SJCRH30 (cell line): ENCODE results near the gene RNF150. TPM values are rescaled to one million over a fixed set of nuclear protein-coding genes. Genes with fewer than 3 reads are reported as not detected.

Source experiments
- DNase-seq, 2 experiments: peaks; one replicate each; pipeline ENCODE4 v3.0.0-alpha.2; 2015 to 2020
- H3K27ac ChIP-seq: fragments of 250-450 bp; sonication (Bioruptor Pico); 2 replicates; pipeline ENCODE4 v1.5.1; 2020; ENCODE audit warnings: mild to moderate bottlenecking, moderate library complexity
- H3K27me3 ChIP-seq: fragments of 250-450 bp; sonication (Bioruptor Pico); 2 replicates; pipeline ENCODE4 v1.5.1; 2020; ENCODE audit warnings: mild to moderate bottlenecking, moderate library complexity
- H3K36me3 ChIP-seq: fragments of 250-450 bp; sonication (Bioruptor Pico); 2 replicates; pipeline ENCODE4 v1.5.1; 2020; ENCODE audit warnings: mild to moderate bottlenecking, moderate library complexity
- H3K4me1 ChIP-seq: fragments of 250-450 bp; sonication (Bioruptor Pico); 2 replicates; pipeline ENCODE4 v1.5.1; 2020; ENCODE audit warnings: mild to moderate bottlenecking, moderate library complexity
- H3K4me3 ChIP-seq: fragments of 250-450 bp; sonication (Bioruptor Pico); 2 replicates; pipeline ENCODE4 v1.5.1; 2020; ENCODE audit warnings: mild to moderate bottlenecking, moderate library complexity
- H3K9me3 ChIP-seq: fragments of 250-450 bp; sonication (Bioruptor Pico); replicated peaks from 2 replicates; pipeline ENCODE4 v1.5.1; 2020; ENCODE audit warnings: mild to moderate bottlenecking, moderate library complexity
- total RNA-seq: library from RNA; depleted of rRNA; stranded (reverse); fragments of >200 nt; shearing (Covaris generic); gene quantifications from 2 replicates; pipeline ENCODE4 v1.2.3, GENCODE V29; 2014

The RNF150 gene
- total RNA-seq, 1 experiment from 2014 or later: 23.4 TPM

- no peak overlapping the region for H3K27ac ChIP-seq
- no peaks in the 10 kb centered on the region for H3K36me3 ChIP-seq
- H3K9me3 ChIP-seq: no peaks in the 10 kb centered on the region
- DNase-seq: no peak
- H3K4me3 ChIP-seq: no peak overlapping the region
- no peaks in the 10 kb centered on the region for H3K27me3 ChIP-seq
- no peaks in the 10 kb centered on the region for H3K4me1 ChIP-seq
Observed at GRCh38 chr4:140932501-140933045, 200.7 kb downstream of the RNF150 start.

DNA sequence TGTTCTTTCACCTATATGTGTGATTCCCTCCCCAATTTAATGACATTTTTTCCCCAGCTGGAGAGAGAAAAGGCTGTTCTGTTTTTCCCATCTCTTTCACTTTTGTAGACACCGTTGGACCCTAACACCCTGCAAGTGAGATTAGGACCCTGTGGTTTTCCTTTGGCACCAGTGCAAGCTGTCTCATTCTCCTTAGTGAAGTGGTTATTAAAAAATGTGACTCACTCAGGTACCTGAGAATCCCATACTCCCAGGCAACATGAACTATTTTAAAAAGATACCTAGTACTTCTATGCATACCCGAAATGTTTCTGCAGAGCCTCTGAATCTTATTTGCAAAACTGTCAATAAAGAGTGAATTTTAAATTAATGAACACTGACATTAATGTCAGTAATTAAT is 201.4 kb downstream of the RNF150 start:
- Histone ChIP-seq H3K27ac (no peak overlapping the region), H3K4me3 (no peak overlapping the region), H3K4me1 (no peaks in the 10 kb centered on the region), H3K9me3 (no peaks in the 10 kb centered on the region), H3K27me3 (no peaks in the 10 kb centered on the region), H3K36me3 (no peaks in the 10 kb centered on the region)
- no peak for DNase-seq

GRCh38 chr4:140930557-140930956 is 202.7 kb downstream of the RNF150 start:
- Histone ChIP-seq H3K27me3 (no peaks in the 10 kb centered on the region), H3K36me3 (no peaks in the 10 kb centered on the region), H3K4me3 (no peak overlapping the region), H3K4me1 (no peaks in the 10 kb centered on the region), H3K9me3 (no peaks in the 10 kb centered on the region), H3K27ac (no peak overlapping the region)
- DNase-seq: no peak

DNA sequence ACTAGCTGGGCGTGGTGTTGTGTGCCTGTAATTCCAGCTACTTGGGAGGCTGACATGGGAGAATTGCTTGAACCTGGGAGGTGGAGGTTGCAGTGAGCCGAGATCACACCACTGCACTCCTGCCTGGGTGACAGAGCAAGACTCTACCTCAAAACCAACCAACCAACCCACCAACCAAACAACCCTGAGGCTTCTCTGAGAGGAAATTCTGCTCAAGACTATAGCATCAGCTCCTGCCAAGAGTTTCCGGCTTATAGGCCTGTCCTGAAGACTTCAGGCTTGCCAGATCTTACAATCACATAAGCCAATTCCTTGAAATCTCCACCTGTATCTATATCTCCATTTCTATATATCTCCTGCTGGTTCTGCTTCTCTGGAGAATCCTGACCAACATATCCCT is 203.3 kb downstream of the RNF150 start:
- H3K36me3 ChIP-seq: no peaks in the 10 kb centered on the region
- no peaks in the 10 kb centered on the region for H3K4me1 ChIP-seq
- no peak overlapping the region for H3K4me3 ChIP-seq
- no peaks in the 10 kb centered on the region for H3K27me3 ChIP-seq
- no peak for DNase-seq
- no peaks in the 10 kb centered on the region for H3K9me3 ChIP-seq
- H3K27ac ChIP-seq: no peak overlapping the region

GRCh38 chr4:140928880-140929279 is 204.4 kb downstream of the RNF150 start:
- no peaks in the 10 kb centered on the region for H3K27me3 ChIP-seq
- H3K36me3 ChIP-seq: no peaks in the 10 kb centered on the region
- H3K27ac ChIP-seq: no peak overlapping the region
- DNase-seq: no peak
- H3K4me1 ChIP-seq: no peaks in the 10 kb centered on the region
- H3K4me3 ChIP-seq: no peak overlapping the region
- no peaks in the 10 kb centered on the region for H3K9me3 ChIP-seq

- Histone ChIP-seq H3K27ac (no peak overlapping the region), H3K4me3 (no peak overlapping the region), H3K9me3 (no peaks in the 10 kb centered on the region), H3K36me3 (no peaks in the 10 kb centered on the region), H3K4me1 (no peaks in the 10 kb centered on the region), H3K27me3 (no peaks in the 10 kb centered on the region)
- no peak for DNase-seq
Observed at GRCh38 chr4:140926672-140927071, 206.6 kb downstream of the RNF150 start.

DNA sequence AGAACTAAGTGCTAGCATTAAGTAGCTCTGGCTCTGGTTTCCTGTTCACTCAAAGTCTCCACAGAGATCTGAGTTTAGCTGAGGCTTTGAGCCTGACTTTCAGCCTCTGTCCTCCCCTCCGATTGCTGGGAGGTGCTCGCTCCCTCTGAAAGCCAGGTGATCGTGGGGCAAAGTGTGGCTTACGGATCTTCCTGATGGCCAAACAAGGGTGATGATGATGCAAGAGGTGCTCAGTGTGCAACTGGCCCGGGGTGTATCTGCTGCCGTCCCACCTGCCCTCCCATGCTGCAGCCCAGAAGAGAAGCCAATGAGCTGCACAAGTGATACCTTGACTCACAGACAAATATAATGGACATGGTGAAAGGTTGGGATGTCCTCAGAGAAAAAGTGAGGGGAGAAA is 207.9 kb downstream of the RNF150 start:
- H3K4me1 ChIP-seq: no peaks in the 10 kb centered on the region
- no peak for DNase-seq
- no peaks in the 10 kb centered on the region for H3K27me3 ChIP-seq
- no peaks in the 10 kb centered on the region for H3K36me3 ChIP-seq
- H3K9me3 ChIP-seq: no peaks in the 10 kb centered on the region
- no peak overlapping the region for H3K4me3 ChIP-seq
- H3K27ac ChIP-seq: no peak overlapping the region

- no peak for DNase-seq
- H3K27ac ChIP-seq: no peak overlapping the region
- no peaks in the 10 kb centered on the region for H3K36me3 ChIP-seq
- H3K4me1 ChIP-seq: no peaks in the 10 kb centered on the region
- H3K4me3 ChIP-seq: no peak overlapping the region
- no peaks in the 10 kb centered on the region for H3K27me3 ChIP-seq
- H3K9me3 ChIP-seq: no peaks in the 10 kb centered on the region
Observed at GRCh38 chr4:140924761-140925392, 208.4 kb downstream of the RNF150 start.

DNA sequence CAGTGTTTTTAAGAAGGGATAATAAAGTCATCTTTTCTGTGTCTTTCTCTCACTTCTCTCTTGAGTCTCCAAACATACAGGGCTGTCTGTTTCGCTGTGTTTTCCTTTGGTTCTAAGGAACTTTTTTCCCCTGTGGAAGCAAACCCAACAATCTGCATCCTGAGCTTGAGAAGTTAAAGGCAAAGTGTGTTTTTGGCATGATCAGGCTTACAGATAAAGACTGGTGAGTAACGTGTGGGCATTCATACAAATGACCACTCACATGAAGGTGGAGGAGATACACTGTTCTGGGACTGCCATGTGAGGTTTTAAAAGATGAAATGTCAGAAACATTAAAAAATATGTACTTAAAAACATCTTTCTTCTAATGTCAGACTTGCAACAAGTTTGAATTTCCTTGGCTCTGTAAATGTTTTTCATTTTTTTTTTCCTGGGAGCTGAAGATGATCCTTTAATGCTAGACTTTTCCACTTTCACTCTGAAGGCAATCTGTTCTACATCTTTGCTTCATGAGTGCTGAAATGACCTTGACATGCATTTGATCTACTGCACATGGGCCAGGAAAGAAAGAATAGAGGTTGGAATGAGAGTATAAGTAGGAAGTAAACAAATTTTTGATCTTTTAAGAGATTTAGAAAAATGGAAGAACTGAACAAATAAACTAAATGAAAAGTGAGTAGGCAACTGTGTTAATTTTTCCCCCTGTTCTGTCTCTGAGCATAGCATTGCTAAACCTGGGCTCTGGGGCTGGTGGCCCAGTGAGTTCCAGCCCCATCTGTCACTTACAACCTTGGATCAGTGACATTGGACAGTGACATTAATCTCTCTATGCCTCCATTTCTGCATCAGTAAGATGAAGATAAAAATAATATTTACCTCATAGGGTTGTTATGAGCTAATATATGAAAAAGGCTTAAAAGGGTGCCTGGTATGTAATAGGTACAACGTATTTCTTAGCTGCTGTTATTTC is 226.0 kb downstream of the RNF150 start:
- Histone ChIP-seq H3K27me3 (no peaks in the 10 kb centered on the region), H3K27ac (no peak overlapping the region), H3K4me3 (no peak overlapping the region), H3K4me1 (no peaks in the 10 kb centered on the region), H3K9me3 (no peaks in the 10 kb centered on the region), H3K36me3 (peaks cover 8% of the 10 kb centered on the region)
- DNase-seq: no peak

DNA sequence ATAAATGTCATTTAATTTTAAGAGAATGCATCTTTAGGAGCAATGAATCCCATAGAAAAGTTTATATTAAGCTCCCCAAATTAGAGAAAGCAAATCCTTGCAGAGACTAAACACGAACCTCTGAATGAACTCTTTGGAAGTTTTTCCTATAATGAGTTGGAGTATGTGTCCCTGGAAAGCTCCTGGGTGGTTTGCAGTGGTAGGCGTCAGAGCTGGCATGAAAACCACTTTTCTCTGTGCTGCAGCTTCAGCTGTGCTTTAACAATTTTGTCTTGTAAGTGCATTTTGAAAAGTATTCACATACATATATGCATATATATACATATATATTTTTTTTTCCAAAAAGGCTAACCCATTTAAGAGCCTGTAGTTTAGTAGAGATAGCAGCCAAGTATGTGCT is 228.4 kb downstream of the RNF150 start:
- H3K27ac ChIP-seq: no peak overlapping the region
- H3K9me3 ChIP-seq: no peaks in the 10 kb centered on the region
- no peaks in the 10 kb centered on the region for H3K27me3 ChIP-seq
- no peaks in the 10 kb centered on the region for H3K4me1 ChIP-seq
- DNase-seq: no peak
- no peak overlapping the region for H3K4me3 ChIP-seq
- peaks cover 8% of the 10 kb centered on the region; the same call in 1 of the 2 replicates for H3K36me3 ChIP-seq

DNA sequence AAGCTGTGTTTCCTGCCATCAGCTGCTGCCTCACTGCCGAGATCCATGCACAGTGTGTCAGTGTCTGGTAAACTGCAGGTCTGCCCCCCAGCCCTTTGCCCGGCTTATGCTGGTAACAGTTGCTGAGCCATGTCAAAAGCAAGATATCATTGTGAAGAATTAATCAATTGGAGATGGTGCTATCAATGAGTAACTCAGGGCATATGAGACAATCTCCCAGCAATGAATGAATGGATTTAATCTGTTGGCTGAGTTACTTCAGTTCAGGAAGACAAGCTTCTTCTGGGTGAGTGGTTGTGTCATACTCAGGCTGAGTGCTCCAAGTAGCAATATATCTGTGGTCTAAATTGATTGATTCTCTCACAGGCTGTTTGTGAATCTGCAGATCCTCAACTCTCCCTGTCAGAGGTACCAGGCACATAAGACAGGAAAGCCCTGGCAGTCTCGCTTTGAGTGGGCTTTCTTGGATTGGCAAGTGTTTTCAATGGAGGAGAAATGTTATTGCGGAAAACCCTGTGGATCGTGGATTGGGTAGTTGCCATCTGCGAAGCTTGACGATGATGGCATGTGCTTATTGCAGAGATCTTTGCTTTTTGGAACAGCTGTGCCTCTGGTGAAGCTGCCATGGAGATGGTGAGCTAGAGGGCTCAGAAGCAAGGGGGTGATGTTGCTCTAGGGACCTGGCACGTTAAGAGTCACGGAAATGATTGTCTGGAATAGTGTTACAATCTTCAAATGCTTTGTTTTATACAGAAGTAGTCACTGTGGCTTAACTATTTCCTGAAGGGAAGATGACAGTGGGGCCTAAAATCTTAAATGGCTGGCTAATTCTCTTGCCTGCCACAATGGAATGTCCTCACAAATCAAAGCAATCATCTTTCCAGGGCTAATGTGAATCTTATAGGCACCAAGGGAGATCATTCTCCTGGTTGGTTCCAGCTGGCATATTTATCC is 229.5 kb downstream of the RNF150 start:
- no peak overlapping the region for H3K4me3 ChIP-seq
- no peaks in the 10 kb centered on the region for H3K9me3 ChIP-seq
- H3K27ac ChIP-seq: no peak overlapping the region
- H3K27me3 ChIP-seq: no peaks in the 10 kb centered on the region
- H3K4me1 ChIP-seq: no peaks in the 10 kb centered on the region
- no peak for DNase-seq
- H3K36me3 ChIP-seq: 0 out of 2 replicates have a peak, but pooled peaks cover 2% of the 10 kb centered on the region

DNA sequence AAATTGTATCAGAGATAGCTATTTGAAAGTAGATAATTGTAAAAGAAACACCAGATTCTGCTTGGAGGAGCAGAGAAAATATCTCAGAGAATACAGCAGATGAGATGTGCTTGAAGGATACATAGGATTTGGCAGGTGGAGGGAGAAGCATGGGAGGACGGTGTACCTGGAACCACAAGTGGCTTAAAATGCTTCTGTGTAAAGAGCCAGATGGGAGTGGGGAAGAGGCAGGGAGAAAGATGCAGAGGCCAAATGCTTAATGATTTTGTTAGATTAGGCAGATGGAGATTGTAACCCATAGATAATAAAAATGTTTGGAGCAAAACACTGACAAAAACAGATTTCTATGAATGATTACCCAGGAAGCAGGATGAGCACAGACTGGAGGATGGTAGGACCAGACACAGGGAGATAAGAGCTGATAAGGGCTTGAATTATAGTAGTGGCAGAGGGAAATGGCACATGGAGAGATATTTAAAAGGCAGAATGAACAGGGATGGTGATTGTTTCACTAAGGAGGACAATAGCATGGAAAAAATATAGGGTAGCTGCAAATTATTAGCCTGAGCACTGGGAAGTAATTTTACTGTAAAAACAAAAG is 231.4 kb downstream of the RNF150 start:
- H3K4me1 ChIP-seq: no peaks in the 10 kb centered on the region
- no peaks in the 10 kb centered on the region for H3K9me3 ChIP-seq
- H3K36me3 ChIP-seq: no peaks in the 10 kb centered on the region
- no peak for DNase-seq
- H3K27ac ChIP-seq: no peak overlapping the region
- H3K27me3 ChIP-seq: no peaks in the 10 kb centered on the region
- no peak overlapping the region for H3K4me3 ChIP-seq

- Histone ChIP-seq H3K4me1 (0 out of 2 replicates have a peak, but pooled peaks cover 4% of the 10 kb centered on the region), H3K36me3 (no peaks in the 10 kb centered on the region), H3K9me3 (no peaks in the 10 kb centered on the region), H3K4me3 (no peak overlapping the region), H3K27me3 (no peaks in the 10 kb centered on the region), H3K27ac (no peak overlapping the region)
- DNase-seq: no peak
Observed at GRCh38 chr4:140893939-140894338, 239.3 kb downstream of the RNF150 start.

GRCh38 chr4:140888054-140888453 is 245.2 kb downstream of the RNF150 start:
- Histone ChIP-seq H3K27me3 (no peaks in the 10 kb centered on the region), H3K36me3 (no peaks in the 10 kb centered on the region), H3K4me3 (no peak overlapping the region), H3K4me1 (no peaks in the 10 kb centered on the region), H3K9me3 (no peaks in the 10 kb centered on the region), H3K27ac (no peak overlapping the region)
- no peak for DNase-seq
